NOMO-1 (cell line): ENCODE data around the gene LDB3.
A peak's percentile ranks its signal among the peaks of the same experiment; 100 is the strongest.

Source experiments
- DNase-seq, 2 experiments: peaks; one replicate each; lab custom pipeline; 2025; ENCODE audit not compliant: unreplicated experiment in 2 of 2; lab: John Stamatoyannopoulos, UW

Gene LDB3

GRCh38 chr10:86700851-86701617 is 32.7 kb downstream of the LDB3 start:
- DNase-seq, result no peak

DNA sequence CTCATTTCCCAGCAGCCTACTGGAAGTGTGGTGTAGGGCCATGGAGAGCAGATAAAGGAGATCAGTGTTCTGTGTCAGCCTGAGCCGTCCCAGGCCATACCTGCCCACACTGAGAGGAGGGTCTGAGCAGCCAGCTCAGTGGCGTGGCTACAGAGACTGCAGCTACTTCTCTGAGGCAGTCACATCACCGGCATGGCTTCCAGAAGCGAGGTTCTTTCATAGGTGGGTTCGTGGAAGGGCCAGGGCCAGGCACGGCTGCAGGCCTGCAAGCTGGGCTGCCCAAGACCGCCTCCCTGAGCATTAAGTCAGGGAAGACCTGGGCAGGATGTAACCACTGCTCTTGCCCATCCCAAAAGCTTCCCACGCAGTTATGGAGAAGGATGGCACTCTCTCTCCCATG is 34.9 kb downstream of the LDB3 start:
- DNase-seq, result no peak

DNA sequence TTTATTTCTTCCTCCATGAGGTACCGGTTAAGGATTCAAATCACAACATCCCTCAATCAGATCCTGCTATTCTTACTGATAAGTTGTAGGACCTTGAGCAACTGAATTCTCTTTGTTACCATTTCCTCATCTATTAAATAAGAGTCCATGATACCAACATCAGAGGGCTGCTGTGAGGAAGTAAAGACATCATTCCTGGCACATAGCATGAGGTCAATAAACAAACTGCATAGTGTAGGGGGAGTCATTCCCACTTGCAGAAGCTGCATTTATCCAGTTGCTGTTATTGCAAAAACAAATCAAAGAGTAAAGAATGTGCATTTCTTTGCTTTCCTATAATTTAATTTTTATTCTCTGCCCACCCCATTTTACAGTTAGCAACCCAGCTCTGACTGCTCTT is 36.8 kb downstream of the LDB3 start:
- no peak for DNase-seq

DNA sequence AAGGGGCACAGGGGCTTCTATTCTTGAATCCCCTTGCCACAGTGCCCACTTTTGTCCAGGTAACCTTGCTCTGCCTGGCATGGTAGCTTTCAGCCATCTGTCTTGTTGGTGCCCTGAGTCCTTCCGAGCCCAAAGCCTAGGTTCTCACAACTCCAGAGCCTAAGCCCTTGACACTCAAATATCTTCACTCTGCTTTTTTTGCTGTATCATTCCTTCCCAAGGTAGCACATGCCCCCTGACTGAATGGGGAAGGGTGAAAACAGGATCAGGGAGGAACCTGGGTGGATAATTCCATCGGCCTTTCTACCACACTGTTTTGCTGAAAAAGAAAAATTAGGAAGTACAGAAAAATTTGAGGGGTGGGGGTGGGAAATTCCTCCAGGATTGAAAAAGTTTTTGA is 37.6 kb downstream of the LDB3 start:
- no peak for DNase-seq

- DNase-seq, result no peak
Observed at GRCh38 chr10:86706401-86706841, 38.1 kb downstream of the LDB3 start.

DNA sequence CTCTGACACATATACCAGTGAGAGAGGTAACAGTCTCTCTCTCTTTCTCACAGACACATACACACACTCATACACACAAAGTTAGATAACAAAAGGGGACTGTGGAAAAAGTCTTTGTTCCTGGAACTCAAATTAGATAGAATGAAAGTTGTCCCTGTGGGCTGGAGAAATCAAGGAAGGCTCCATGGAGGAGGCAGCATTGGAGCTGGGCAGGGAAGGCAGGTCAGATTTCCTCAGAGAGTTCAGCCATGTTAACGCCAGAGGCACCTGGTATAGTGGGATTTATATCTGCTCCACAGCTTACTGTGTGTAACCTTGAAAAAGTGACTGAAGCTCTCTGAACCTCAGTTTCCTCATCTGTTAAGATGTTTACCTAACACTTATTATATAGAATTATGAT is 38.7 kb downstream of the LDB3 start:
- DNase-seq, result no peak

- DNase-seq, result no peak
Observed at GRCh38 chr10:86707505-86707904, 39.2 kb downstream of the LDB3 start.

DNA sequence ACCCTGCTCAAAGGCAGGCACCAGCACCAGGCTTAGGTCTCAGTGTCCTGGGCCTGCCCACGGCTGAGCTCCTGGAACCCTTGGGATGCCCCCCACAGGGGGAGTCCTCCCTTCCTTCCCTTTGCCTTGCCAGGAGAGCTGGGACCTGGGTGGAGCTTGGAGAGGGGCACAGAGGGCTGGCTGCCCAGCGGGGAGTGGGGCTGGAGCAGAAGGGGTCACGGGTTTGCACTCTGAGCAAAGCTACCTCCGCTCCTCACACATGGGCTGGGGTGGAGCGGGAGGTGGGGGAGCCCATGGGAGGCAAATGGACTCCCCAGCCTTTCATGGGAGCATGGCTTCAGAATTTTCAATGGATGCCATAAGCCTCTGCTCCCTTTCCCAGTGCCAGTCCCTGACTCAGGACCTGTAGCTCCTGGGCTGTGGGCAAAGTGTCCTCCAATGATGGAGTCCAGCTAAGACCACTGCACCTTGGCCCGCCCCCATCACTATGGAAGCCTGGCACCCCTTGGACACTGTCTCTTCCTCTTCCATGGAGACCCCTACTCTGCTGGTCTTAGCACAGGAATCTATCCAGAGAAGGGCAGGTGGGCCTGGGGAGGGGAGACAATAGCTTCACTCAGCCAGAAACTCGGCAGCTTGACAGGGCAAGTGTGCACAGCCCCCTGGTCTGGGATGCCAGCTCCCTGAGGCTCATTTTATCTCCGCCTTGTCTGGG is 39.9 kb downstream of the LDB3 start:
- no peak for DNase-seq

DNA sequence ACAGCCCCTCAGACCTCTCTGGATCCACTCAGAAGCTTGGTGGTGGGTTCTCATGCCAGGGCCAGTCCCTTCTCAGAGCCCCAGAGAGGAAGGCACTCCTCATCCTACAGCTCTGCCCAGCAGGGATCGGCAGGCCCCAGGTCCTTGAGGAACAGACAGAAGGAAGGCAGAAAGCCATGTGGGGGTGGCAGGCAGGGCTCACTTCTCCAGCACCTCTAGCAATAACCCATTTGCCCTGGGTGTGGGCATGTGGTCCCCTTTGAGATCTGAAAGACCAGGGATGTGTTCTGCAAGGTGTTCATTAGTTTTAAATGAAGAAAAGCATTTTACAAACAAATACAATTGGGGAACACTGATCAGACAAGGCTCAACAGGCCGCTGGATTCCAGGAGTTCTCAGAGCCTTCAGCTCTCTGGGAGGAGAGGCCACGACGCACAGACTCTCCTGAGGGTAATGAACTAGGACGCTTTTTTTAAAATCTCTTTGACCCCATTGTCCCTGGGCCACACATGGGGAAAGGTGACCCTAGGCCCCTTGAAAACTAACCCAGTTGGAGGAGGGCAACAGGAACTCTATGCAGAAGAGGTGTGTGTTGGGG is 40.6 kb downstream of the LDB3 start:
- DNase-seq, result no peak

DNA sequence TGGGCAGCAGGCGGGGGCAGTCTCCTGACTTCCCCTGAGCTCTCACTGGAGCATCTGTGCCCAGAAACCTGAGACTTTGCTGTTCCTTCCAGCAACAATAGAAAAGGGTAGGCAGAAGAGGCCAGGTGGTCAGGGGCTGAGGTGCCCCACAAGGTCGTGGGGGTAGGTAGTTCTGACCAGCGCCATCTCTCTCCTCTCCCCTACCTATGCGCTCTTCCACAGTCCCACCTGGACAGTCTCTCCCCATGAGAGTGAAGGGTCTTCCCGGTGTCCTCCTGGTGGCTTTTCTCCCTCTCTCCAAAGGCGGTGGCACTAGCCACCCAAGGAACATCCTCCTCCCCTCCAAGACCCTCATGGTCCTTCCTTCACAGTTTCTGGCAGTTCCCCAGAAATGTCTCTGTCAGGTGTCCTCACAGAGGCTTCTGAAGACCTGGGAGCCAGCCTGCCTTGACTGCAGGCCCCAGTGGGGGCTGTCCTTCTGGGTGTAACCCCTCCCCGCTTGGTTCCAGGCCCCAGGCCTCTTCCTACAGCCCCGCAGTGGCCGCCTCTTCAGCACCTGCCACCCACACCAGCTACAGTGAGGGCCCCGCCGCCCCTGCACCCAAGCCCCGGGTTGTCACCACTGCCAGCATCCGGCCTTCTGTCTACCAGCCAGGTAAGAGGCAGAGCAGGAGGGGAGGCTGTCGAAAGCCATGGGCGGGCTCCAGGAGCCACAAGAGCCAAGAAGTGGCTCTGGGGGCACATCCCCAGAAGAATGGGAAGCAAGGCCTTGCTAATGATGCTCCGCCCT is 41.3 kb downstream of the LDB3 start:
- no peak for DNase-seq

- peak; percentile 85 to 95 for DNase-seq
Observed at GRCh38 chr10:86710987-86711512, 42.7 kb downstream of the LDB3 start.

DNA sequence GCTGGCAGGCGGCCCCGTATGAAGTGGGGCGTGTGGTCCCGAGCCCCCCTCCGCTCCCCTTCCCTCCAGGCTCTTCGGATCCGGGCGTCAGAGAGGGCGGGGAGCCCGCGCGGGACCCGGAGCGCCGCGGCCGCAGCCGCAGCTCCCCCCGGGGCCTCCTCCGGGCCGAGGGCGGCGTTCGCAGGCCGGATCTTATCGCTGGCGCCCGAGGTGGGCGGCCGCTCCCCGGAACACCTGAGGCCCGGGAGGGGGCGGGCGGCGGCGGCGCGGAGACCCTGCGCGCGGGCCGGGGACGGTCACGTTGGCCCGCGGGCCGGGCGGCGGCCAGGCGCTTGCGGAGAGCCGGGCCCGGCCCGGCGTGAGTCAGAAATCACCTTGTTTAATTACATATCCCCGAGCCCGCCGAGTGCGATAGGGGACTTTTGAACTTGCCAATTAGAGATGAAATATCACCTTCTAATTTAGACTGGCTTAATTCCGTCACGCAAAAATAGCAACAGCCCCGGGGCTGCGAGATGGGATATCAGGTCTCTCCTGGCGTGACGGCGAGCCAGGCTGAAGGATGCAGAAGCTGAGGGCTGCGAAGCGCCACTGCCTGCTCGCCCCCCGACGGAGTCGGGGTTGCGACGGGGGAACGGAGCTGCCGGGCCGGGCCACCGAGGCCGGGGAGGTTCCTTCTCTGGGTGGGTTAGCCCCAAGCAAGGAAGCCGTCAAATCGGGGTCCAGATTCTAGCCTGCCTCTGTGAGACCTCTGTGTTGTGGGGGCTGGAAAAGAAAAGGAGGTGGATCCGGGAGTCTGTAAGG is 43.4 kb downstream of the LDB3 start:
- DNase-seq, result peak; percentile 22 to 35

GRCh38 chr10:86712317-86712707 is 44.0 kb downstream of the LDB3 start:
- DNase-seq, result no peak

GRCh38 chr10:86715156-86715795 is 47.0 kb downstream of the LDB3 start:
- no peak for DNase-seq

- no peak for DNase-seq
Observed at GRCh38 chr10:86715836-86716235, 47.5 kb downstream of the LDB3 start.

GRCh38 chr10:86716466-86716865 is 48.2 kb downstream of the LDB3 start:
- DNase-seq, result no peak

- DNase-seq, result no peak
Observed at GRCh38 chr10:86718556-86718955, 50.2 kb downstream of the LDB3 start.

DNA sequence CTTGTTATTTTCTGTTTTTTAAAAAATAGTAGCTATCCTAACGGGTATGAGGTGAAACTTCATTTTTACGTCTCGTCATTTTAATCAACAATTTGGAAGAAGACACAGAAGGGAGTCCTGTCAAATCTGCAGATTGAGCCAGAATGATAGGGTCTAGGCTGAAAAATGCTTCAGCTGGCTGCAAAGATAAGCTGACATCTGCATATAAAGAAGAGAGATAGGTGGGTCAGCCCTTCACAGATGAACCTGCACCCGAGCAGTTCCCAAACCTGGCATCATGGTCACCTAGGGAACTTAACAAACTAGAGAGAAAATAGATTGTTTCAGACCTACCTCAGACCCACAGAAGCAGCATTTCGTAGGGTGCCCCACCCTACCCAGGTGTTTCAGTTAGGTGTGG is 52.9 kb downstream of the LDB3 start:
- DNase-seq, result no peak

- DNase-seq, result no peak
Observed at GRCh38 chr10:86723009-86723408, 54.7 kb downstream of the LDB3 start.

- no peak for DNase-seq
Observed at GRCh38 chr10:86724445-86724844, 56.1 kb downstream of the LDB3 start.
